Stomach (tissue), 4 donors: Measurements from ENCODE around the gene ASB8.

ENCODE experiments used
- EP300 ChIP-seq: sonication (generic); formaldehyde crosslinking; IDR thresholded peaks from one replicate; pipeline ENCODE4 v1.6.1; 2017; ENCODE audit warnings: antibody characterized with exemption
- POLR2A ChIP-seq, 4 donors: fragments of 450-650 bp; IDR thresholded peaks; one replicate each; pipeline ENCODE4 v1.6.1; 2016; ENCODE audit warnings: antibody characterized with exemption in 4 of 4, control low read depth in 2 of 4, mild to moderate bottlenecking in 1 of 4, moderate library complexity in 1 of 4
- TF ChIP-seq, protein P1 (sequence below), 7 experiments: fragments of 450-650 bp in 4 of 7; fragments of 200-600 bp in 3 of 7; sonication (generic) in 3 of 7; IDR thresholded peaks; one replicate each; pipeline ENCODE4 v1.5.1; 2016 to 2019; ENCODE audit warnings: antibody characterized with exemption in 7 of 7, control low read depth in 2 of 7, mild to moderate bottlenecking in 1 of 7

GRCh38 chr12:48151103-48151771 lies 6.1 kb downstream of the ASB8 start:
- TF ChIP-seq, protein P1, sequence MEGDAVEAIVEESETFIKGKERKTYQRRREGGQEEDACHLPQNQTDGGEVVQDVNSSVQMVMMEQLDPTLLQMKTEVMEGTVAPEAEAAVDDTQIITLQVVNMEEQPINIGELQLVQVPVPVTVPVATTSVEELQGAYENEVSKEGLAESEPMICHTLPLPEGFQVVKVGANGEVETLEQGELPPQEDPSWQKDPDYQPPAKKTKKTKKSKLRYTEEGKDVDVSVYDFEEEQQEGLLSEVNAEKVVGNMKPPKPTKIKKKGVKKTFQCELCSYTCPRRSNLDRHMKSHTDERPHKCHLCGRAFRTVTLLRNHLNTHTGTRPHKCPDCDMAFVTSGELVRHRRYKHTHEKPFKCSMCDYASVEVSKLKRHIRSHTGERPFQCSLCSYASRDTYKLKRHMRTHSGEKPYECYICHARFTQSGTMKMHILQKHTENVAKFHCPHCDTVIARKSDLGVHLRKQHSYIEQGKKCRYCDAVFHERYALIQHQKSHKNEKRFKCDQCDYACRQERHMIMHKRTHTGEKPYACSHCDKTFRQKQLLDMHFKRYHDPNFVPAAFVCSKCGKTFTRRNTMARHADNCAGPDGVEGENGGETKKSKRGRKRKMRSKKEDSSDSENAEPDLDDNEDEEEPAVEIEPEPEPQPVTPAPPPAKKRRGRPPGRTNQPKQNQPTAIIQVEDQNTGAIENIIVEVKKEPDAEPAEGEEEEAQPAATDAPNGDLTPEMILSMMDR (IDR thresholded peaks at IDR 0.05) = no peak
- TF ChIP-seq EP300 (no peak), POLR2A (IDR thresholded peaks at IDR 0.05) (no peak)
